Measurements from ENCODE around the gene MYMX.
A peak's percentile ranks its signal among the peaks of the same experiment; 100 is the strongest.
"Not testable (repeated sequence)": the region's sequence is repeated elsewhere in the genome, so short reads cannot be mapped to it uniquely, and the experiment has no call there.

The MYMX gene

GRCh38 chr6:44216677-44217331, at the start of gene MYMX:
Gene MYMX, plus strand, starts transcription at chr6:44216926. Its CDS starts 546 bp downstream, at chr6:44217472.
- DNase-seq = no peak

GRCh38 chr6:44167567-44167966, 49.2 kb upstream of the MYMX start:
- DNase-seq = no peak

GRCh38 chr6:44169154-44169553, 47.6 kb upstream of the MYMX start:
- no peak for DNase-seq

- no peak for DNase-seq
These were observed 46.7 kb upstream of the MYMX start for GRCh38 chr6:44169886-44170570.

- DNase-seq = no peak
These were observed 44.7 kb upstream of the MYMX start for GRCh38 chr6:44171899-44172546.

- DNase-seq = peak in 53 of 56 donors; percentile 4 to 84 (median 47)
These were observed 43.8 kb upstream of the MYMX start for GRCh38 chr6:44172731-44173500.

GRCh38 chr6:44176130-44176761, 40.5 kb upstream of the MYMX start:
- no peak for DNase-seq

GRCh38 chr6:44176762-44177509, 39.8 kb upstream of the MYMX start:
- DNase-seq = no peak

GRCh38 chr6:44177691-44178423, 38.9 kb upstream of the MYMX start:
- no peak for DNase-seq

GRCh38 chr6:44178424-44179071, 38.2 kb upstream of the MYMX start:
- DNase-seq = no peak

GRCh38 chr6:44179072-44179536, 37.6 kb upstream of the MYMX start:
- no peak for DNase-seq

GRCh38 chr6:44179648-44180047, 37.1 kb upstream of the MYMX start:
- no peak for DNase-seq

- DNase-seq = no peak
These were observed 36.3 kb upstream of the MYMX start for GRCh38 chr6:44180406-44180805.

- DNase-seq = no peak
These were observed 35.8 kb upstream of the MYMX start for GRCh38 chr6:44180886-44181285.

GRCh38 chr6:44181784-44182183, 34.9 kb upstream of the MYMX start:
- not testable (repeated sequence) for DNase-seq

GRCh38 chr6:44182911-44183390, 33.8 kb upstream of the MYMX start:
- DNase-seq = no peak

GRCh38 chr6:44183783-44184182, 32.9 kb upstream of the MYMX start:
- no peak for DNase-seq

GRCh38 chr6:44185356-44185755, 31.4 kb upstream of the MYMX start:
- DNase-seq = not testable (repeated sequence)
